Esophagus squamous epithelium (tissue), 4 donors: ENCODE results near the gene IER5L.

Experiments
- CTCF ChIP-seq, 6 experiments: fragments of 450-650 bp in 4 of 6; fragments of 200-600 bp in 2 of 6; sonication (generic) in 2 of 6; IDR thresholded peaks; one replicate each; pipeline ENCODE4 v1.5.1; 2016 to 2019; ENCODE audit warnings: antibody characterized with exemption in 6 of 6, mild to moderate bottlenecking in 4 of 6, moderate library complexity in 4 of 6
- POLR2A ChIP-seq, 4 donors: fragments of 450-650 bp; IDR thresholded peaks; one replicate each; pipeline ENCODE4 v1.6.1; 2017; ENCODE audit warnings: antibody characterized with exemption in 4 of 4, mild to moderate bottlenecking in 4 of 4, moderate library complexity in 3 of 4

GRCh38 chr9:129163753-129164152 lies 14.3 kb downstream of the IER5L start:
- TF ChIP-seq CTCF (IDR thresholded peaks at IDR 0.05) (no peak), POLR2A (IDR thresholded peaks at IDR 0.05) (no peak)
